DOHH2 (cell line): ENCODE data around the gene TRIM40.

Source experiments
- H3F3A ChIP-seq: fragments of 200-600 bp; sonication (generic), shearing (Covaris generic); 2 replicates; pipeline ENCODE4 v1.6.0; 2016; ENCODE audit warnings: antibody characterized with exemption, mild to moderate bottlenecking; ENCODE audit not compliant: control insufficient read depth, insufficient read depth
- H3K27ac ChIP-seq: fragments of 200-600 bp; sonication (generic); 2 replicates; pipeline ENCODE4 v1.5.1; 2014; ENCODE audit warnings: low read depth, mild to moderate bottlenecking, low read length, moderate library complexity
- H3K27me3 ChIP-seq: fragments of 200-600 bp; sonication (generic); 2 replicates; pipeline ENCODE4 v1.6.1; 2014; ENCODE audit warnings: mild to moderate bottlenecking, low read length, mixed read lengths; ENCODE audit not compliant: control insufficient read depth
- H3K36me3 ChIP-seq: fragments of 200-600 bp; sonication (generic); 2 replicates; pipeline ENCODE4 v1.6.1; 2014; ENCODE audit warnings: mild to moderate bottlenecking, low read length, moderate library complexity, mixed read lengths; ENCODE audit not compliant: control insufficient read depth
- H3K4me1 ChIP-seq: fragments of 200-600 bp; sonication (generic); 2 replicates; pipeline ENCODE4 v1.6.1; 2014; ENCODE audit warnings: mild to moderate bottlenecking, low read length, mixed read lengths; ENCODE audit not compliant: control insufficient read depth
- H3K4me2 ChIP-seq: fragments of 200-600 bp; sonication (generic); 2 replicates; pipeline ENCODE4 v1.6.0; 2014; ENCODE audit warnings: mild to moderate bottlenecking, low read length, moderate library complexity
- H3K4me3 ChIP-seq: fragments of 200-600 bp; sonication (generic); 2 replicates; pipeline ENCODE4 v1.5.1; 2014; ENCODE audit warnings: mild to moderate bottlenecking, low read length, mixed read lengths
- H3K79me2 ChIP-seq: fragments of 200-600 bp; sonication (generic); 2 replicates; pipeline ENCODE4 v1.6.1; 2014; ENCODE audit warnings: mild to moderate bottlenecking, low read length, mixed read lengths; ENCODE audit not compliant: control insufficient read depth
- H3K9me2 ChIP-seq: fragments of 200-600 bp; sonication (generic); replicated peaks from 2 replicates; pipeline ENCODE4 v1.6.1; 2014; ENCODE audit warnings: mild to moderate bottlenecking, low read length, mixed read lengths; ENCODE audit not compliant: control insufficient read depth
- H3K9me3 ChIP-seq: fragments of 200-600 bp; sonication (generic); 2 replicates; pipeline ENCODE4 v1.6.1; 2014; ENCODE audit warnings: antibody characterized with exemption, low read length, mixed read lengths; ENCODE audit not compliant: control insufficient read depth, insufficient read depth
- H4K20me1 ChIP-seq: fragments of 200-600 bp; sonication (generic); 2 replicates; pipeline ENCODE4 v1.6.0; 2014; ENCODE audit warnings: low read depth, mild to moderate bottlenecking, antibody characterized with exemption, low read length, moderate library complexity; ENCODE audit not compliant: control insufficient read depth, insufficient read depth
- EZH2phosphoT487 ChIP-seq: fragments of 200-600 bp; sonication (generic); IDR thresholded peaks from 2 replicates; pipeline ENCODE4 v1.6.1; 2017; ENCODE audit warnings: borderline replicate concordance, mild to moderate bottlenecking, antibody characterized with exemption, low read length, moderate library complexity, mixed read lengths
- TF ChIP-seq, protein P1 (sequence below): fragments of 200-600 bp; sonication (generic); IDR thresholded peaks from one replicate; pipeline ENCODE4 v1.5.1; 2014; ENCODE audit warnings: antibody characterized with exemption, mild to moderate bottlenecking, low read depth, low read length; ENCODE audit not compliant: poor library complexity, severe bottlenecking

The TRIM40 gene, protein sequence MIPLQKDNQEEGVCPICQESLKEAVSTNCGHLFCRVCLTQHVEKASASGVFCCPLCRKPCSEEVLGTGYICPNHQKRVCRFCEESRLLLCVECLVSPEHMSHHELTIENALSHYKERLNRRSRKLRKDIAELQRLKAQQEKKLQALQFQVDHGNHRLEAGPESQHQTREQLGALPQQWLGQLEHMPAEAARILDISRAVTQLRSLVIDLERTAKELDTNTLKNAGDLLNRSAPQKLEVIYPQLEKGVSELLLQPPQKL

DNA sequence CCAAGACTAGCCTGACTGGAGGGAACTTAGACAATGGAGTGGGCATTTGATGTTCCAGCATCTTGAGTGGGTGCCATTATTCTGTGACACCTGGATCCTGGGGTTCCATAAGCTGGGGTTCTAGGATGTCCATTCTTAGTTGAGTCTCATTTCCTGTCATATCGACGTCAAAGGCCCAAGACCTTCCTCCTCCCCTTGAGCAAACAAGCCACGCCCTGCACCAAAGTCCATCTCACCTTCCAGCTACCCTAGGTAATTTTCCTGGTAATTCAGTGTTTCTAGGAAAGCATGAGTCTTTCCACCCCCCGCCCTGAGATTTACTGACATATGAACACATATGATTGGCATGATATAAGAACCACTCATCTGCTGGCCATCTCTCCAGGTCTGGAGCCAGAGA is at the start of gene TRIM40:
Gene TRIM40 (plus strand): TSS at position 384 of the 400 bp plus-strand sequence. CDS start 897 bp downstream, outside the sequence.
- no peaks in the 10 kb centered on the region for H3K9me3 ChIP-seq
- TF ChIP-seq, protein P1, sequence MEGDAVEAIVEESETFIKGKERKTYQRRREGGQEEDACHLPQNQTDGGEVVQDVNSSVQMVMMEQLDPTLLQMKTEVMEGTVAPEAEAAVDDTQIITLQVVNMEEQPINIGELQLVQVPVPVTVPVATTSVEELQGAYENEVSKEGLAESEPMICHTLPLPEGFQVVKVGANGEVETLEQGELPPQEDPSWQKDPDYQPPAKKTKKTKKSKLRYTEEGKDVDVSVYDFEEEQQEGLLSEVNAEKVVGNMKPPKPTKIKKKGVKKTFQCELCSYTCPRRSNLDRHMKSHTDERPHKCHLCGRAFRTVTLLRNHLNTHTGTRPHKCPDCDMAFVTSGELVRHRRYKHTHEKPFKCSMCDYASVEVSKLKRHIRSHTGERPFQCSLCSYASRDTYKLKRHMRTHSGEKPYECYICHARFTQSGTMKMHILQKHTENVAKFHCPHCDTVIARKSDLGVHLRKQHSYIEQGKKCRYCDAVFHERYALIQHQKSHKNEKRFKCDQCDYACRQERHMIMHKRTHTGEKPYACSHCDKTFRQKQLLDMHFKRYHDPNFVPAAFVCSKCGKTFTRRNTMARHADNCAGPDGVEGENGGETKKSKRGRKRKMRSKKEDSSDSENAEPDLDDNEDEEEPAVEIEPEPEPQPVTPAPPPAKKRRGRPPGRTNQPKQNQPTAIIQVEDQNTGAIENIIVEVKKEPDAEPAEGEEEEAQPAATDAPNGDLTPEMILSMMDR: no peak
- TF ChIP-seq EZH2phosphoT487: no peak
- H3K9me2 ChIP-seq: no peaks in the 10 kb centered on the region
- no peaks in the 10 kb centered on the region for H3F3A ChIP-seq
- no peak within 1 kb of the TSS for H3K27ac ChIP-seq
- H4K20me1 ChIP-seq: no peaks in the 10 kb centered on the region
- H3K4me1 ChIP-seq: peaks cover 9% of the 10 kb centered on the region
- no peaks in the 10 kb centered on the region for H3K79me2 ChIP-seq
- no peak within 1 kb of the TSS for H3K4me3 ChIP-seq
- peaks cover 39% of the 10 kb centered on the region for H3K27me3 ChIP-seq
- H3K4me2 ChIP-seq: no peak within 1 kb of the TSS
- H3K36me3 ChIP-seq: no peaks in the 10 kb centered on the region

DNA sequence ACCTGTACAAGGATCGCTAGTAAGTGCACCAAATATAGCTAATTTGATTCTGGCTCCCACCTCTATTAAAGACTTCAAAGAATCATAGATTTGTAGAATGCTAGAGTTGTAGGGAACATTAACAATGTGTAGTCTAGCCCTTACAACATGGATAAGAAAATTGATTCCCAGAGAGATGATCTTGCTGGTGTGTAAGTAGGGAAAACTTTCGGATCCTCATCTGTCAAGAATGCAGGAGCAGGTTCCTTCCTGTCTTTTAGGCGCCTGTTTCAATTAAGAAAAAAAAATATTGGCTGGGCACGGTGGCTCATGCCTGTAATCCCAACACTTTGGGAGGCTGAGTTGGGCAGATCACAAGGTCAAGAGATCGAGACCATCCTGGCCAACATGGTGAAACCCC is 48.1 kb upstream of the TRIM40 start:
- Histone ChIP-seq H3F3A (no peaks in the 10 kb centered on the region), H3K4me3 (no peak overlapping the region), H3K4me2 (no peak overlapping the region), H3K27me3 (peaks cover 22% of the 10 kb centered on the region), H3K9me2 (no peaks in the 10 kb centered on the region), H3K79me2 (no peaks in the 10 kb centered on the region), H3K9me3 (no peaks in the 10 kb centered on the region), H4K20me1 (no peaks in the 10 kb centered on the region), H3K4me1 (no peaks in the 10 kb centered on the region), H3K27ac (no peak overlapping the region), H3K36me3 (no peaks in the 10 kb centered on the region)
- TF ChIP-seq, protein P1: no peak
- no peak for TF ChIP-seq EZH2phosphoT487

GRCh38 chr6:30091577-30092381 is 44.2 kb upstream of the TRIM40 start:
- no peaks in the 10 kb centered on the region for H3F3A ChIP-seq
- no peak overlapping the region for H3K4me2 ChIP-seq
- no peaks in the 10 kb centered on the region; the same call in 1 of the 2 replicates for H3K9me3 ChIP-seq
- H3K4me1 ChIP-seq: no peaks in the 10 kb centered on the region
- no peaks in the 10 kb centered on the region for H3K79me2 ChIP-seq
- H3K27me3 ChIP-seq: peaks cover 48% of the 10 kb centered on the region
- H3K27ac ChIP-seq: no peak overlapping the region
- TF ChIP-seq, protein P1: no peak
- no peak for TF ChIP-seq EZH2phosphoT487
- H3K9me2 ChIP-seq: no peaks in the 10 kb centered on the region
- no peak overlapping the region for H3K4me3 ChIP-seq
- H3K36me3 ChIP-seq: no peaks in the 10 kb centered on the region
- H4K20me1 ChIP-seq: no peaks in the 10 kb centered on the region
